Anterior cingulate cortex (tissue), 58 donors: ENCODE data around the gene TMSB10.
"Not testable (repeated sequence)": the region's sequence is repeated elsewhere in the genome, so short reads cannot be mapped to it uniquely, and the experiment has no call there.

Experiments used
- DNase-seq, 58 donors: peaks; one replicate each; lab custom pipeline; 2025; lab: John Stamatoyannopoulos, UW

TMSB10 gene

DNA sequence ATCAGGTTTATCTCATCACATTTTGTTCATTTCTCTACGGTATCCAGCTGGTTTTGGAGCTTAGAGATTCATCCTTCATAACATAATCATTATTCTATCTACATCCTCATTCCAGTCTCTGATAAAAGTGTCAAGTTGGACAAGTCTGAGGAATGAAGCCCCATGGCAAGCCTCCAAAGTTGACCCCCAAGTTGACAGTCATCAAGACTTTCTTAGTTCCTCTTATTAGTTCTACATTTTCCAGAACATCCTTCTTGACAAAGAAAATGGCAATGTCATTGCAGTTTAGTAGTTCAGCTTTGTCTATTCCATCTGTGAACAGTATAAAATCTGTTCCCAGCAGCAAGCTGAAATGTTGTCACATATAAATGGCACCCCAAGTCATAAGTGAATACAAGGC, 4.5 kb upstream of the TMSB10 start:
- no peak for DNase-seq

DNA sequence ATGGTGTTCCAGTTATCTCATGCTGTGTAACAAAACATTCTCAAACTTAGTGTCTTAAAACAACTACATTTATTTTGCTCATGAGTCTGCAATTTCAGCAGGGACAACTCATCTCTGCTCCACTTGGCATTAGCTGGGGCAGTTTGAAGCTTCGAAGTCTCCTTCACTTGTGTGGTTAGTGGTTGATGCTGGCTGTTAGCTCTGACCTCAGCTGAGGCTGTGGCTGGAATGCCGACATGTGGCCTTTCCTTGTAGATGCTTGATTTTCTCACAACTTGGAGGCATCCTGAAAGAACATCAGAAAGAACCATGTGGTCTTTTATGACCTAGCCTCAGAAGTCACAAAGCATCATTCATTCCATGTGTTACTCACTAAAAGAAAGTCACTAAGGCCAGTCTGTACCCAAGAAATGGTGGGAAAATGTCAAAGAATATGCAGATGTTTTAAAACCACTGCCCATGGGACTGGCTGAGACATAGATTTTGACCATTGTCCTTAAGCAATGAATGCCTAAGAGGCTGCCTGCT, 3.8 kb upstream of the TMSB10 start:
- DNase-seq = no peak

DNA sequence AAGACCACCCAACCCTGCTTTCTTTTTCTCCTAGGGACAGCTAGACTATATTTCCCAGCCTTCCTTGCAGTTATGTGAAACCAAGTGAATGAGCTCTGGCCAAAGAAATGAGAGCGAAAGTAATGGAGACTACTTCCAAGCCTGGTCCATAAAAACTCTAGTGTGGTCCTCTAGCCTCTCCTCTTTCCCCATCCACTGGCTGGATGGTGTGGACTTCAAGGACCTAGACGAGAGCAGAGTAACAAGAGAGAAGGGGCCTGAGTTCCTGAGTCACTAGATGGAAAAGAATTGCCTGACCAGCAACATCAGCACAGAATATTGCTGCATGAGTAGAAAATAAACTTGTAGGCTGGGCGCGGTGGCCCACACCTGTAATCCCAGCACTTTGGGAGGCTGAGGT, 2.9 kb upstream of the TMSB10 start:
- DNase-seq = no peak

DNA sequence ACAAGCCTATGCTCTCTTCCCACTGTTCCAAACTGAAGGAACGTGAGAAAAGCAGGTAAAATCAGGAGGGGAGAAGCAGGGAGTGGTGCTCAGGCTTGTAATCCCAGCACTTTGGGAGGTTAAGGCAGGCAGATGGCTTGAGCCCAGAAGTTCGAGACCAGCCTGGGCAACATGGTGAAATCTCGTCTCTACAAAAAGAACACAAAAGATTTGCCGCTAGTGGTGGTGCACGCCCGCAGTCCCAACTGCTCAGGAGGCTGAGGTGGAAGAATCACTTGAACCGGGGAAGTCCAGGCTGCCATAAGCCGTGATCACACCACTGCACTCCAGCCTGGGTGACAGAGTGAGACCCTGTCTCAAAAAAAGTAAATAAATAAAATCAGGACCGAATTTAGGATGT, 1.3 kb upstream of the TMSB10 start:
- no peak for DNase-seq

DNA sequence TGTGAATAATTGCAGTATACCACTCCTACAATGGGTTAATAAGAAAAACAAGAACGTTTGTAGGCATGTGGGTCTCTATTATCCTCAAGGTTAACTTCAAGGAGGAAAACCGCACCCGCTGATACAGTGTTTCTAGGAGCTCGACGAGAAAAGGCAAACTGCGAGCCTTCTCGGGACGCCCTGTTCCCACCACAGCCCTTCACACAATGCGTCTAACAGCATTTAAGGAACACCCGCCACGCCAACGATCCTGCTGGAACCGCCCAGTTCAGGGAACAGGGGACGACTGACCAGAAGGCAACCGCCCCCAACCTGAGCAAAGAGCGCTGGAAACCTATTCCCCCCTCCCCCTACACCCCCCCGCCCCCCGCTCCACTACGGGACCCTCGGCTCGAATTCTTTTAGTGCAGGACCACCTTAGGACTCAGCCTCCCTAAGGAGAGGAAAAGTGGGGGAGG, 710 bp upstream of the TMSB10 start:
- DNase-seq = peak in 28 of 58 donors; percentile 23 to 69 (median 44)

DNA sequence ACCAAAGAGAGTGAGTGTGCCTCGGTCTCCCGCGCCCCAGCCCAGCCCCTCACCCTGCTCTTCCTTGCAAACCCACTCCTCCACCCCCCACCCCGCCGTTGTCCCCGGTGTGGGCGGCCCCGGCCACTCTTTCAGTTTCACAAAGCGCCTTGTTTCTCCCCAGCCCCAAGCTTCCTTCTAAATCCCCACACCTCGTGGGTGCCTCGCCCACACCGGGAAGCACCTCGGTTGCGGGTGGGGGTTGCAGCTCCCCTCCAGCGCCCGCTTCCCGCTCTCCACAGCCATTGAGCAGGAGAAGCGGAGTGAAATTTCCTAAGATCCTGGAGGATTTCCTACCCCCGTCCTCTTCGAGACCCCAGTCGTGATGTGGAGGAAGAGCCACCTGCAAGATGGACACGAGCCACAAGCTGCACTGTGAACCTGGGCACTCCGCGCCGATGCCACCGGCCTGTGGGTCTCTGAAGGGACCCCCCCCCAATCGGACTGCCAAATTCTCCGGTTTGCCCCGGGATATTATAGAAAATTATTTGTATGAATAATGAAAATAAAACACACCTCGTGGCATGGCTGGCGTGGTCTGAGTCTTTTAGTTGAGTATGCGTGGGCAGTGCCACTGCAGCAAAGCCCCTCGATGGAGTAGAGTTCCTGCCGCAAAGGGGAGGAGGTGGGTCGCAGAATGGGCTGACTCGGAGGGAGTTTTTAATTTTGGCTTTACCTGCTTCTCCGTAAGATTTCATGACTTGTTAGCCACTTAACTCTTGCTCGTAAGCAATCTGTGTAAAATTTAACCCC, 848 bp downstream of the TMSB10 start:
- DNase-seq = peak in 26 of 58 donors; percentile 13 to 48 (median 29)

DNA sequence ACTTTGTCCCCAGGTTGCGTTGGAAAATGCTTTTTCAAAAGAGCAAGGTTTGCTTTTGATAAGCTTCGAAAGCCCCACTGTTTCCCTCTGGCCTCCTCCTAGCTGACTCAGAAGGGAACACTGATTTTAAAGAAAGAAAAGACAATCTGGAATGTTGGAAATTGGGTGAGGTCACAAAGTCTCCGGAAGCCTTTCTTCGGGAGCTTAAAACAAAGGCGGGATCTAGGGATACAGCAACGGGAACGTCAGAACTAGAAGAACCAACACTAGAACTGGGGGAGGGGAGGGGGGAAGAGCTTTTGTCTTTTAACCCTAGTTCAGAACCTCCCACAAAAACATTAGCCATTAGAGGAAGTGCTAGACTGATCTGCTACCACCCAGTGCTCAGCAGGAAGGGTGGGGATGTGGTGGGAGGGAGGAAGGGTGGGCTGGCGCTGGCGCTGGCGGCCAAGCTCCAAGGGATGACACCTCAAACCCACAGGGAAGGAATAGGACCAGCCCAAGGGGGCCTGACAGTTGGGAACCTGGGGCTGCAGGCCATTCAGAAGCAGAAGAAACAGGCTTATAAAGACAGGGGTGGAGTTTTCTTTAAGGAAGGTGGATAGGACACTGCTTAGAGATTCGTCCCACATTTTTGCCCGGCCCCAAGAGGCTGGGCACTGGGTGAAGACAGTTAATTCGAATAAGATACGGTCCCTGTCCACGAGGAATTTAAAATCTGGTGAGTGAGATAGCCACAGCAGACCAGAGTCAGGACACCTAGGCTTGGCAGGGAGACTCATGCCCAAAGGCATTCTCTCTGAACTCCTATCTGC, 1.7 kb downstream of the TMSB10 start:
- DNase-seq = peak in 23 of 58 donors; percentile 6 to 48 (median 19)

DNA sequence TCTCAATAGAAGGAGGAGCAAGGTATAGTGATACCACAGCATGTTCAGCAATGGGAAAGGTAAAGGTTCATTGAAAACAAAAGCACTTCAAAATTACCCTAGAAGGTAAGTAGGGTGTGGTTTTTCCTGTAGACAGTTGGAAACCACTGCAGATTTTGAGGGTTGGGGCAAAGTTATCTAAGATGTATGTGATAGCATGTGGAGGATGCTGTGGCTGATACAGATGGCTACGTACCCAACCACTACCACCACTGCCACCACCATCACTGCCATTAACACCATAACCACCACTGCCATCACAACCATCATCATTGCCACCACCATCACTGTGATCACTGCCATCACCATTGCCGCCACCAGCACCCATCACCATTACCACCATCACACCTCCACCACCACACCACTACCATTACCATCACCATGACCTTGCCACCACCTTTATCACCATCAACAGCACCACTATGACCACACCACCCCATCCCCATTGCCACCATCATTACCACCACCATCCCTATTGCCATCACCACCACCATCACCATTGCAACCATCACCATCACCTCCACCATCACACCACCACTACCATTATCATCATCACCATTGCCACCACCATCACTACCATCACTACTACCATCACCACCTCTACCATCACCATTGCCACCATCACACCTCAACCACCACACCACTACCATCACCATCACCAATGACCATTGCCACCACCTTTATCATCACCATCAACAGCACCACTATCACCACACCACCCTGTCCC, 3.7 kb downstream of the TMSB10 start:
- no peak for DNase-seq

DNA sequence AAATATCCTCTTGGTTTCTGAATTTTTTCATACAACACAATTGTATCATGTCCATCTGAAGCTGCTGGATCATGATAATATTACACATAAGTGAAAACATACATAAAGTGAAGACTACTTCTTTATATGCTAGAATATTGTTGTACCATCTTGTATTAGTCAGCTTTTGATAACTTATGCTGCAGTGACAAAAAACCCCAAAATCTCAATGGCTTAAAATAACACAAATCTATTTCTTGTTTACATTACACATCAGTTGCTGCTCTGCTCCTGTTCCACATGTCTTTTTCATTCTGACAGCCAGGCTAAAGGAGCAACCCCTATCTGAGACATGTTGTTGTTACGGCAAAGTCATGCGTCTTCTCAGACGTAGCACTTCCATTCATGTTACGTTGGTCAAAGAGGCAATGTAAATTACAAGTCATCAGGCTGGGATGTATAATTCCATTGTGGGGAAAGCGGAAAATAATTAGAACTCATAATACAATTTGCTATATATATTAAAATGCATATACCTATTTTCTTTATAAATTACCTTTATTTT, 5.8 kb downstream of the TMSB10 start:
- DNase-seq = no peak

DNA sequence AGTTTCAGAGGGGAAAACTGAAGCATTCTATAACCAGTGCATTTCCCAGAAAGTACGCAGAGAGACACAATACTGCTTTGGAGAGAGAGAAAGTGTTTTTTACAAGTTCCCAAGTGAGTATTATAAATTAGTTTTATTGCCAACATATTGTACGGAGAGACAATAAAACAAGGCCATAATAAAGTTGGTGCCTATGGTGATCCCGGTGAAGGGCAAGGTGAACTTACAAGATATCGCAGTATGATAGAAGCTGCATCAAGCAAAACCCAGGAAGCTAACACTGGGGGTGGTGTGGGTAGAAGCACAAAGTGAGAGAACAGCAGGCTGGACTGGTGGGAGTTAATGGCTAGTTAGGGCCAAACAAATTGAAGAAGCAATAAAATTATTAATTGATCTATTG, 7.5 kb downstream of the TMSB10 start:
- DNase-seq = no peak

DNA sequence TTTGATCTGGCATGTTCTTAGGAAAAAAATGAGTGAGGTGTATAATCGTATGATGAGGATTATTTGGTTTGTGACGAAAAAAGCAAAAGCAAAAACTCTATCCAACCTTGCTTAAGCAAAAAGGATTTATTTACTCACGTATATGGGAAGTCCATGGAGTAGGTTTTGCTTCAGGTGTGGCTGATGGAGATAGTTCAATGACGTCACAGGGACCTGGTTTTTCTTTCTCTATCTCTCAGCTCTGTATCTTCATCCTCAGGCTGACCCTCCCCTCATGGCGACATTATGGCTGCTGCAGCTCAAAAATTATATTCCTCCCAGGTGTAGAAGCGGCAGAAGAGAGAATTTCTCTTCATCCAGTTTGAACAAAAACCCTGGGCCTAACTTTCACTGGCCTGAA, 8.9 kb downstream of the TMSB10 start:
- no peak for DNase-seq

DNA sequence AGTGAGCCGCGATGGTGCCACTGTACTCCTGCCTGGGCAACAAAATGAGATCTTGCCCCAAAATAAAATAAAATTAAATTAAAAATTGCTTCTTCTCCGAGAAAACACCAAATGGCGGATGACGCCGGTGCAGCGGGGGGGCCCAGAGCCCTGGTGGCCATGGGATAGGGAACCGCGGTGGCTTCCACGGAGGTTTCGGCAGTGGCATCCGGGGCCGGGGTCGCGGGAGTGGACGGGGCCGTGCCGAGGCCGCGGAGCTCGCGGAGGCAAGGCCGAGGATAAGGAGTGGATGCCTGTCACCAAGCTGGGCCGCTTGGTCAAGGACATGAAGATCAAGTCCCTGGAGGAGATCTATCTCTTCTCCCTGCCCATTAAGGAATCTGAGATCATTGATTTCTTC, 10.2 kb downstream of the TMSB10 start:
- DNase-seq = not testable (repeated sequence)

DNA sequence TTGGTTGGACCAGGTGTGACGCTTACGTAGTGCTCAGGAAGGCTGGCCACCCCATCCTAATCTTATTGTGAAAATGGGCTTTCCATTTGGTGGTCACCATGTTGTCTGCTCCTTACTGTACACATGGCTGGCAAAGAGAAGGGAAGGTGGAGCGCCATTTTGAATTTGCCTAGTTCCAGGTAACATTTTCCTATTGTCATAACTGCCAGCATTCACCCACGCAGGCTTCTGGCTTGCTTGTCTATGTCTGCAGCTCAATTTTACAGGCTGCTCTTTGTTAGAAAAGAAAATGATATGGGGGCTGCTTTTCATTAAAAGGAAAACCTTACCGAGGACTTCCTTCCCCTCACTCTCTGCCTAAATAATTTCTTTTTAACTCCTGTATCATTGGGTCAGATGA, 12.4 kb downstream of the TMSB10 start:
- not testable (repeated sequence) for DNase-seq

DNA sequence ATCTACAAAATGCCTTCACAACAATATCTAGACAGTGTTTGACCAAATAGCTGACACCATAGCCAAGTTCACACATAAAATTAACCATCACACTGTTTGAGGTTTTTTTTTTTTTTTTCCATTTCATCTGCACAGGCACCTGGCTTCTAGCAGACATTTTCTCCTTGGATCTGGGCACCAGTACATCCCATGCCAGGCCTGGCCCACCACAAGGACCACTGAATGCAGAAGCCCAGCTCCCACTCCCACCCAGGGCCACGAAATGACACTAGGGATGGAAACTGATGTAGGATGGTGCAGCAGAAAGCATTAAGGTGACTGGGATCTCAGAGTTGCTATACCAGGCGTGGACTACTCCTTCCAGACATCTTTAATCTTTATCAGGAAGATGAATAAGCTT, 13.0 kb downstream of the TMSB10 start:
- no peak for DNase-seq

DNA sequence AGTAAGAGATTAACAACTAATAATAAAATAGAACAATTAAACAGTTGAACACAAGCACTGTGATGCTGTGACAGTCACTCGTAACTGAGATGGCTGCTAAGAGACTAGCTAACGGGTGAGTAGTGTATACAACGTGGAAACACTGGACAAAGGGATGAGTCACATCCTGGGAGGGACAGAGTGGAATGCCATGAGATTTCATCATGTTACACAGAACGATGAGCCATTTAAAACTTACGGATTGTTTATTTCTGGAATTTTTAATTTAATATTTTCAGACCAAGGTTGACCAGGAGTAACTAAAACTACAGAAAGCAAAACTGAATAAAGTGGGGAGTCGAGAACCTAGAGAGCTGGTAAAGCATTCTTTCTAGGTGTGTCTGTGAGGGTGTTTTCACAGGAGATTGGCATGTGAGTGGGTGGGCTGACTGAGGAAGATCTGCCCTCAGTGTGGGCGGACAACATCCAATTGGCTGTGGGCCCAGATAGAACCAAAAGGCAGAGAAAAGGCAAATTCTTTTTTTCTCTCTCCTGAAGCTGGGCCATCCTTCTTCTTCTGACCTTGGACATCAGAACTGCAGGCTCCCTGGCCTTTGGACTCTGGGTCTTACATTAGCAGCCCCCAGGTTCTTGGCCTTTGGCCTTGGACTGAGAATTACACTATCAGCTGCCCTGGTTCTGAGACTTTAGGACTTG, 14.6 kb downstream of the TMSB10 start:
- DNase-seq = peak in 12 of 58 donors; percentile 2 to 39 (median 20)

DNA sequence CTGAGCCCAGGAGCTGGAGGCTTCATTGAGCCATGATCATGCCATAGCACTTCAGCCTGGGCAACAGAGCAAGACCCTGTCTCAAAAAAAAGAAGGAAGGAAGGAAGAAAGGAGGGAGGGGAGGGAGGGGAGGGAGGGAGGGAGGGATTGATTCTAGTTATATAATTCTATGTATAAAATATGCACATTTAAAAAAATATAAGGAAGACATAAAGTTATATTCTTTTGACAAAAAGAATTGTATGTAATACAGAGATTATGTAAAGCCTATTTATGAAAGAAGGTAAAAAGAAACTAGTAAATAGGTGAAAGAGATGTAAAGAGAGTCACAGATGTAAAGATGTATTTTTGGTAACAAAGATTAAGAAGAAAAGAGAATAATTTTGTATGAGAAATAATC, 17.6 kb downstream of the TMSB10 start:
- DNase-seq = no peak

DNA sequence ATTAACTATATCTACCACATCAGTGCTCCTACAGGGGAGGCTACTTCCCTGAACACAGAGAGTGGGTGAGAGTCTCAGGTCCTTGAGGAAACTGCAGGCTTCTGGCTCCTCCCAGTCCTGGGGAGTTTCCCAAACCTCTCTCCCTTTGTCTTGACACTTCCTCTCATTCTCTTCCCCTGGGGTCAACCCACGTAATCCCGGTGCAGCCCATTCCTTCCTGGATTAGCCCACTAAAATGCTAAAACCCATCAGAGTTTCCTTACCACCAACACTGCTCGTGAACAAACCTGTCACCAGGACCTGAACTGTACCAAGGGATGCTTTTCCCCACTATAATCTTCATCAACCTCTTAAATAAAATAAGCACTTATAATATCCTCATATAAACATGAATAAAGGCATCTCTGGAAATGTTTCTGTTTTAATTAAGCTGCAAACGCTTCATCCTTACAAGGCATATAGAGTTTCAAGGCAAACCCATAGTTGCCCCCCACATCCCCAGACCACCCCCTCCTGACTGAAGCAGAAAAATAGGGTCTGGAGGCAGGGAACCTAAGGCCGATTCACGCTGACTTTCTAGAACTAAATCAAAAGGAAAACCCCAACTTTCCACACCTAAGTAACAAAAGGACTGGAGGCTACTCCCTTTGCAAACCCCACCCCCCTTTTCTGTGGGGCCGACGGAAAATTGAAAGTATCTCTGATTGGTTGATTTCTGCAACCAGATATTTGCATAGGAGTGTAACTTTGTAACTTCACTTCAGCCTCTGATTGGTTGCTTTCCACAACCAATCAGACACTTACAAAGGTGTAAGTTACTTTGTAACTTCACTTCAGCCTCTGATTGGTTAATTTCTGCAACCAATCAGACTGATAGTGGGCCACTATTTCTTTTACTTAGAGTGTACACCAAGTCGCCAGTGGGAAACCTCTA, 19.0 kb downstream of the TMSB10 start:
- DNase-seq = no peak

DNA sequence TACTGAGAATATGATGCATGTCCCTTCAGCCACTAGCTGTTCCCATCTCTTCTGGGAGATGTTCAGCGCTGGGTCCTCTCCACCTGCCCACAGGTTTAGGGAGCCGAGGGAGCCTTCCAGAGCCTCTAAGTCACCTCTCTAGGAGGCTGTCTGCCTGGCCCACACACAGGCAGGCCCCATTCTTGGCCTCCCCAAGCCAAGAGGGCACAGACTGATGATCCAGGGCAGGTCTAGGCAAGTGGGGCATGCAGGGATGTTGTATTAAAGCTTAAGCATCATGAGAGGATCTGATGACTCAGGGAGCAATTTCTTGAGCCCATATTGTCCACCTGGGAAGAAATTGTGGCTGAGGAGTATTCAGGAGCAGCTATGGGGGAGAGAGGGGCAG, 19.9 kb downstream of the TMSB10 start:
- no peak for DNase-seq
